HepG2 (cell line): ENCODE data around the gene BTBD1.

Source experiments
- CBFB ChIP-seq: sonication (generic); formaldehyde crosslinking; IDR thresholded peaks from 2 replicates; pipeline ENCODE4 v1.4.0; 2020; ENCODE audit warnings: missing genetic modification reagents
- CBX5 ChIP-seq: sonication (generic); formaldehyde crosslinking; IDR thresholded peaks from 2 replicates; pipeline ENCODE4 v1.4.0; 2020; ENCODE audit warnings: missing genetic modification reagents, borderline replicate concordance
- CTCF ChIP-seq: sonication (generic); formaldehyde crosslinking; IDR thresholded peaks from 2 replicates; pipeline ENCODE4 v1.5.0; 2020; ENCODE audit warnings: mild to moderate bottlenecking, missing genetic modification reagents, moderate library complexity
- EZH2 ChIP-seq: conservative IDR thresholded peaks from 2 replicates; pipeline ENCODE4 v1.6.1; 2012; ENCODE audit warnings: mild to moderate bottlenecking, low read depth, low read length, moderate library complexity
- MAX ChIP-seq: IDR thresholded peaks from 2 replicates; pipeline ENCODE4 v1.6.1; 2012; ENCODE audit warnings: inconsistent platforms
- NBN ChIP-seq: fragments of 450-650 bp; conservative IDR thresholded peaks from 2 replicates; pipeline ENCODE4 v1.6.1; 2017
- REST ChIP-seq, 2 experiments: IDR thresholded peaks; 2 replicates each; pipeline ENCODE4 v1.6.1; 2011 to 2012; ENCODE audit warnings: low read length in 2 of 2, borderline replicate concordance in 1 of 2, low read depth in 1 of 2, mild to moderate bottlenecking in 1 of 2, moderate library complexity in 1 of 2

- TF ChIP-seq EZH2 (no peak), CTCF (CRISPR knock-in tag) (no peak), REST (IDR thresholded peaks at IDR 0.05; ENCODE audit: borderline replicate concordance in 1 of 2, low read depth in 1 of 2, low read length in 2 of 2) (no peak), CBX5 (CRISPR knock-in tag) (no peak), MAX (no peak), CBFB (CRISPR knock-in tag) (no peak), NBN (no peak)
These were observed 15.8 kb upstream of the BTBD1 start for GRCh38 chr15:83082730-83083386.
